GM18517 (cell line): Measurements from ENCODE around the gene PTX3.

Experiments
- ATAC-seq: cut with Tn5 transposase; IDR thresholded peaks from one replicate; pipeline ENCODE4 v1.9.1; 2021; ENCODE audit warnings: mild to moderate bottlenecking, moderate library complexity; ENCODE audit not compliant: unreplicated experiment

Gene PTX3

DNA sequence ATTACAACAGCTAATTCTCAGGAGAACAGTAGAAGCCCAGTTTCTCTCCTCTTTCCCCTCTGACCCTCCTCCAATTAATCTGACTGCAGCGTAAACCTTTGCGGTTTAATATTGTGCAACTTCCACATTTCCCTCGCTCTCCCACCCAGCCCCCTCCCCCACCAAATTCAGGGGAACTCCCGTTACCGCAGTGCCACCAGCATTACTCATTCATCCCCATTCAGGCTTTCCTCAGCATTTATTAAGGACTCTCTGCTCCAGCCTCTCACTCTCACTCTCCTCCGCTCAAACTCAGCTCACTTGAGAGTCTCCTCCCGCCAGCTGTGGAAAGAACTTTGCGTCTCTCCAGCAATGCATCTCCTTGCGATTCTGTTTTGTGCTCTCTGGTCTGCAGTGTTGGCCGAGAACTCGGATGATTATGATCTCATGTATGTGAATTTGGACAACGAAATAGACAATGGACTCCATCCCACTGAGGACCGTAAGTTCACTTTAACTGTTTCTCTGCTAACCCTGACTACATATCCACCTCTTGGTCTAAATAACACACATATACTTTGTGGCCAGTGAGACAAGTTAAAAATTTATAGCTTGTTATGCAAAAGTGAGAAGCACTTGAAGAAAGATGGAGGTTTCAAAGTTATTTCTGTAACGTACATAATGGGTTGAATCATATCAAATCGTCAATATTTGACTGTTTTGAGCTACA, at the start of gene PTX3:
Gene PTX3, plus strand, starts transcription at position 268 of the 709 bp plus-strand sequence. Its CDS starts 84 bp downstream, at position 352.
- ATAC-seq = no peak

GRCh38 chr3:157387708-157388435, 48.8 kb upstream of the PTX3 start:
- ATAC-seq = no peak

DNA sequence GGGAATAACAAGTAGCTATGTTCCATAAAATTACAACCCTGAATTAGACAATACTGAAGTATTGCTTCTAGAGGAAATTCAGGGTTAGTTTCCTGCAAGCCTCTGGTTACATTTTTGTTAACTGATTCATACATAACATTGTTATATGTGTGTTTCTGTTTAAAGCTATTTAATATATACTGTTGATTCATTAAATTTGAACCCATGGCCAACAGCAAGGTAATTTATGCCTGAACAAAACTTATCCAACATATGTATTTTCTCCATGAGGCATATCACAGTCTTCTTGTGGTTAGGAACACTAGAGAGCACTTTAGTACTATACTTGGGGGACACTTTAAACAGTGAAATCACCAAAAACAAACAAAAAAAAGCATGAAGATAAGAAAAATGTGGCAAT, 47.7 kb upstream of the PTX3 start:
- no peak for ATAC-seq

DNA sequence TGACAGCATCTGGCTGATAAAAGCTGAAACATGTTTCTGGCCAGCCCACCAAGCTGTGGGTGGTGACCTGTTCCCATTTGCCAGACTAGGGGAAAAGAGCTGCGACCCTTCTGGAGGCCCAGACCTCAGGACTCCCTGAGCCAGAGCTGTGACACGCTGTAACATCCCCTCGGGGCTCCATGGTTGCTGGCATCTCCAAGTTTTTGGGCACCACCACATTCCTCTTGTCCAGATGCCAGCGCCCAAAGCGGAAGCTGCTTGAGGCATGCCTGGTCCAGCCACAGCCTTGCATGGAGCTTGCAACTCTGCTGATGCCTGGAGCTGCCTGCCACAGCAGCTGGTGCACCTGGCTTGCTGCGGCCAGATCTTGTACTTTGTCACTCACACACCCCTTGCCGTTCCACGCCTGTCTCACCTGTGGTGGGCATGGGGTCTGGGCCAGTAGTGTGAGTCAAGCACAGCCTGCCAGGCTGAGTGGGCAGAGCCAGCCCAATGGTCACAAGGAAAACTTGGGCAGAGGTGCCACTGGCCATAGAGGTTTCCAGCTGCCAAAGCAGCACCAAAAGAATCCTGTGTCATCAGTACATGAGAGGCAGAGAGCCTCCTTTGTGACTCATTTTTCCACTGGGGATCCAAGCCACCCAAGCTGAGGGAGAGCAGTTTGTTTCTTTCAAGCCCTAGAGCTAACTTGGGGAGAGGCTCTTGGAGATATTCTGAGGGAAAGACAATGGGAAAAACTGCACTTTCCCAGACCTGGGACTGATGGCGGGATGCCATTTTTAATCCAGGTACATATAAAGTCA, 45.7 kb upstream of the PTX3 start:
- no peak for ATAC-seq

DNA sequence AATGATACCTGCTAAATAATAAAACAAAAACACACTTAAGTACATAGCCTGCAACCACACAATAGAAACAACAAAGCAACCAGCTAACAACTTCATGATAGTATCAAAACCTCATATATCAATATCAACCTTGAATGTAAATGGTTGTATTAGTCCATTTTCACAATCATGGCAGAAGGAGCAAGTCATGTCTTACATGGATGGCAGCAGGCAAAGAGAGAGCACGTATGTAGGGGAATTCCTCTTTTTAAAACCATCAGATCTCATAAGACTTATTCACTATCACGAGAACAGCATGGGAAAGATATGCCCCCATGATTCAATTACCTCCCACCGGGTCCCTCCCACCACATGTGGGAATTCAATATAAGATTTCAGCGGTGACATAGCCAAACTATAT, 44.5 kb upstream of the PTX3 start:
- no peak for ATAC-seq

DNA sequence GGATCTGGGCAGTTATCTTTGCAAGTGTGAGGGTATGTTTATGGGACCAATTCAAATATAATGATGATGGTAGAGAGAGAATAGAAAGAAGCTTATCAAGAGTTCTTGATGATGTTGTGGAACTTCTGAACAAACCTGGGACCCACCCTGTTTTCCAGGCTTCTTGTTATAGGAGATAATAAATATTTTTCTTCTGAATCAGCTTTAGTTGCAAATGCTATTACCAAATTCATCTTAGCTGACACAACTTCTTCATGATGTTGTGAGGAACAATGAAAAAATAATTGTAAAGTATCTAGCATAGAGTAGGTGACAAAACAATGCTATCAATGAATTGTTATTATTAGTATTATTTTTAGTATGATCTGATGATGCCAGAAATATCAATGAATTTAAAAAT, 43.5 kb upstream of the PTX3 start:
- ATAC-seq = no peak

GRCh38 chr3:157394411-157394810, 42.2 kb upstream of the PTX3 start:
- no peak for ATAC-seq

DNA sequence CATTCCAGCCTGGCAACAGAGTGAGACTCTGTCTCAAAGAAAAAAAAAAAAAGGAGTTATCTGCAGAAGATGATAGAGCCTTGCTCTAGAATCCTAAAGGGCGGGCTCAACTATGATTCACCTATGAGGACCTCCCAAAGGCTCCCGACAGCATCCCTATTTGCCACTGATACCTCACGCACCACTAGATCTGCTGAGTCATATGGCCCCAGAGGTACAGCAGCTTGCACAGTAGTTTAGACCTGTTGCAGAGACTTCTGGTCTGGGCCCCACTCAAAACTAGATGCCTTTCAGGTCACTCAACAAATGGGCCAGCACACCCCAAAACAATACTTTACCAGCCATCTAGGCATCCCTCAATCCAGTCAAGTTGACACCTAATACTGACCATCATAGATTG, 38.1 kb upstream of the PTX3 start:
- no peak for ATAC-seq

DNA sequence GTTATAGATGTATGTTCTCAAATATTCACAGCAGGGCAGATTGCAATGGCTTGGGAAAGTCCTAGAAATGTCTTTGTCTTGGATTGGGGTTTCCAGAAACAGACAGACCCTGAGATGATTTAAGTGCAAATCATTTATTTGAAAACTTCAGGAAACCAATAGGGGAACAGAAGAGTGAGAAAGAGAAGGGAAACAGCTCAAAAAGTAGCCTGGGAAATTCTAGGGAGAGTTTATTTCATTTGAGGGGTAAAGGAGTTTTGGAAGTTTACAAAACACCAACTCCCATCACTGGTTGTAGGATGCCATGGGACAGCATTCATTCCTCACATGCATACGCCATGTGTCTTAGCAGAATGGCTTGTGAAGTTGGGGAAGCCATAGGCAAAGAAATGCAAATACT, 32.3 kb upstream of the PTX3 start:
- ATAC-seq = no peak

DNA sequence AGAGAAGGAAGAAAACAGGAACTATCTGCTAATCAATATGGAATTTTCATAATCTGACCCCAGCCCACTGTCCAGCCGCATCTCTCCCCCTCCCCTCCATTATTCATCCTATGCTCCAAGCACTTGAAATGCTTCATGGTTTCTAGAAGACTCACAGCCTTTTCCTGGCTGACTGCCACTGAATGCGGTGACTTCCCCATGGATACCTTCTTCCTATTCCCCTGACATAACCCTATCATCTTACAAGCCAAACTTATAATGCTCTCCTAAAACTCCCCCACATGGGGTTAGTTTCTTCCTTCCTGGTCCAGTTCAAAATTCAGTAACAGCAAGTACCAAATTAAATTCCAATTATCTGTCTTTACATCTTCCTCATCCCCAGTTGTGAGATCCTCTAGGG, 31.2 kb upstream of the PTX3 start:
- no peak for ATAC-seq

DNA sequence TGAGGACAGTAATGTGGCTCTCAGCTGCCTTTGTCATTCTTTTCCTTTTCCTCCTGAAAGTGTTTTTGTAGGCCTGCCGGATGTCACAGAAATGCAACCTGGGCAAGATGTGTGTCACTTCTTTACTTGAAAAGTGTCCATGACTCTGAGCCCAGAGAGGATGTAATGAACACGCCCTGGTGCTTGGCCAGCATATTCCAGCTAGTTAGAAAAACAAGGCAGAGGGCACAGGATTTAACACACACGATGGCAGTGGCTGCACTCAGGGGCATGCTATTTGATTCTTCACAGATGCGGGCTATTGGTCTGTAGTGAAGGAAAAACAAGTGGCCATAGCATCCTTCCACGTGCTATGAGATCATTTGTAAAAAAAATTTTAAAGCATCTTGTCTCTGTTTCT, 30.3 kb upstream of the PTX3 start:
- no peak for ATAC-seq

GRCh38 chr3:157407769-157408168, 28.9 kb upstream of the PTX3 start:
- no peak for ATAC-seq

- no peak for ATAC-seq
Observed at GRCh38 chr3:157408499-157409149, 28.0 kb upstream of the PTX3 start.

- no peak for ATAC-seq
Observed at GRCh38 chr3:157409516-157409915, 27.1 kb upstream of the PTX3 start.

DNA sequence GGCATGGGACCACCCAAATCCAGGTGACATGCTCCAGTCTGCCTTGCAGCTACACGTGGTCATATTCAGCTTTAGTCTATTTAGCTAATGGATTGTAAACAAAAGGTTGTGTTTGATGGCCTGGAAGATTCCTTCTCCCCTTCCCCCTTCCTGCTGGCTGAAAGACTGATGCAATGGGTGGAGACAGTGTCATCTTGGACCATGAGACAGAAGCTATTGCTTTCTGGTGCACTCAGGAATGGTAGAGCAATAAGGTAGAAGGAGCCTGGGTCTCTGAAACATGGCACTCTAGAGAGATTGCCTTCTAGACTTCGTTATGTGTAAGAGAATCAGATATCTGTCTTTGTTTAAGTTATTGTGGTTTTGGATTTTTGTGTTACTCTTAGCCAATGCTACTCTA, 25.7 kb upstream of the PTX3 start:
- no peak for ATAC-seq

GRCh38 chr3:157412323-157412855, 24.3 kb upstream of the PTX3 start:
- no peak for ATAC-seq

- no peak for ATAC-seq
Observed at GRCh38 chr3:157414861-157415260, 21.8 kb upstream of the PTX3 start.

DNA sequence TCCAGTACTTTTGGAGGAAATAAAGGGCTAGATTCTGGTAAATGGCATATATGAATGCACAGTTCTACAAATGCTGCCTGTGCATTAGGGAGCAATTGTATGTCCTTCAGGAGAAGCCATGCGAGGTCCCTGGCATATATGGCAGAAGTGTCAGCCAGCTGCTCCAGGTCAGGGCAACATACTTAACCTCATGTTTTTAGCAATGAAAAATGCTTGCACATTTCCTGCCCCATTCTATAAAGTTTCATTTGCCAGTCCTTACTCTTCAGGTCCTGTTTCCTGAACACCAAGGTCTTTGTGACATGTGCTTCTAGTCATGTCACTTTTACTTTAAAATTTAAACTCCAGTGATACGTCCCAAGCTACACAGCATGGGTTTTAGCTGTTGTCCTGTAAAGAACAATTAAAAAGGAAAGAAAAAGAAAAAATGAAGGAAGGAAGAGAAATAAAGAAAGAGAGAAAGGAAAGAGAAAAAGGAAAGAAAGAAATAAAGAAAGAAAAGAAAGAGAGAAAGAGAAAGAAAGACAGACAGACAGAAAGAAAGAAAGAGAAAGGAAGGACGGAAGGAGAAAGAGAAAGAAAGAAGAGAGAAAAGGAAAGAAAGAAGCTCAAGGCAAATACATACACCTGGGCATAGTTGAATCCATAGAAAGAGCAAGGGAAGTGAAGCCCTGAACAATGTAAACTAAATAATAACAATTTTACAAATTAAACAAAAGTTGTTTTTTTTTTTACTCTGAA, 20.1 kb upstream of the PTX3 start:
- no peak for ATAC-seq

DNA sequence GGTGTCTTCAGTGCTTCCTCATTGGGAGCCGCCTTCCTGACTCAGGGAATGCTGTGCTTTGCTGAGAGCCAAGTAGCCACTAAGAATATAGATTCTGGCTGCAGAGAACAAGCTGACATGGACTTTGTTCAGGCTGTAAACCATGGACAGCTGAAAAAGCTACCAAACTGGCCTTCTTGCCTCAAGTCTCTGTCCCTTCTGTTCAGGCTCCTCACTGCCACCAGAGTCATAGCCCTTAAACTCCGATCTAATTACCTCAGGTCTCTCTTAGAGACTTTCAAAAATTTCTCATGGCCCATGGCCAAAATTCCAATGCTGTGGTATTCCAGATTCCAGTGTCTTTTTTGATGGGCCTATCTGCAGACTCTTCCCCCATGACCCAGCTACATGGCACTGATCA, 19.4 kb upstream of the PTX3 start:
- ATAC-seq = no peak

DNA sequence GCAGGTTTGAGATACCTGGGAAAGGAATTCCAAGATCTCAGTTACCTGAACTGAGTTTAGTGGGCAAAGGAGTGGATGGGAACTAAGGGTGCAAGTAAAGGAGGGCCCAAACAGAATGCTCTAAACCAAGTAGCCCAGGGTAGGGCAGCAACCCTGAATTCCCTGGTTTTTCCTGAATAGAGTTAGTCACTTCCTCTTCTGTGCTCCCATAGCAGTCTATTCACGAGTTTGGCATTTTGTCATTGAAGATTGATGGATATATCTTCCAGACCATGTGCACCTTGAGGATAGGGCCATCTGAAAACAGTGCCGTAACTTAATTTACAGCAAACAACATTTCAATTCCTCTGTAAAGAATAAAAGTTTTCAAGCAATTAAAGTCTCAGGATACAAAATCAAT, 18.5 kb upstream of the PTX3 start:
- ATAC-seq = no peak
